Large intestine (tissue), 3 donors: ENCODE measurements around the gene CAPNS1. TPM values are rescaled to one million over a fixed set of nuclear protein-coding genes. Genes with fewer than 3 reads are reported as not detected.

Experiments
- DNase-seq, 2 donors: peaks; one replicate each; pipeline versions ENCODE4 v3.0.0 to v3.0.0-alpha.2; 2013
- H3K27ac ChIP-seq: one replicate; pipeline ENCODE4 v1.5.1; 2013; ENCODE audit warnings: low read length
- H3K27me3 ChIP-seq: 2 replicates; pipeline ENCODE4 v1.6.1; 2013; ENCODE audit warnings: low read length; ENCODE audit not compliant: control insufficient read depth, insufficient read depth
- H3K36me3 ChIP-seq: 2 replicates; pipeline ENCODE4 v1.6.1; 2013; ENCODE audit warnings: low read length; ENCODE audit not compliant: control insufficient read depth, insufficient read depth
- H3K4me1 ChIP-seq: one replicate; pipeline ENCODE4 v1.6.1; 2013; ENCODE audit warnings: low read length; ENCODE audit not compliant: control insufficient read depth, insufficient read depth
- H3K4me3 ChIP-seq: one replicate; pipeline ENCODE4 v1.5.1; 2013; ENCODE audit warnings: low read length
- H3K9me3 ChIP-seq: one replicate; pipeline ENCODE4 v1.6.1; 2013; ENCODE audit warnings: mild to moderate bottlenecking, low read depth, low read length, moderate library complexity; ENCODE audit not compliant: control insufficient read depth
- WGBS: methylation state at CpG from one replicate; pipeline ENCODE4 v1.1.5; 2013; ENCODE audit warnings: low lambda C conversion rate; ENCODE audit not compliant: insufficient coverage; 5-methylcytosine and 5-hydroxymethylcytosine counted together
- polyA plus RNA-seq: library from polyadenylated mRNA; unstranded; fragments of 120-200 nt; gene quantifications from one replicate; pipeline ENCODE4 v1.2.1, GENCODE V29; 2013

CAPNS1 gene
- polyA plus RNA-seq, 1 donor: 516 TPM

GRCh38 chr19:36113894-36114720, 25.8 kb upstream of the CAPNS1 start:
- no CpG with 5 or more reads among the region's 48 CpGs for WGBS
- H3K4me3 ChIP-seq: peak overlapping the region; percentile 91
- DNase-seq: peak; percentile 23 to 64

GRCh38 chr19:36114721-36115452, 25.0 kb upstream of the CAPNS1 start, which contains the start of gene POLR2I:
POLR2I (minus strand) TSS chr19:36114875; CDS start chr19:36114856, 19 bp downstream.
- Histone ChIP-seq H3K9me3 (no peaks in the 10 kb centered on the region), H3K36me3 (peaks cover 31% of the 10 kb centered on the region), H3K27me3 (no peaks in the 10 kb centered on the region), H3K27ac (peak within 1 kb of the TSS; percentile 95), H3K4me1 (peaks cover 20% of the 10 kb centered on the region), H3K4me3 (peak within 1 kb of the TSS; percentile 91)
- no CpG with 5 or more reads among the region's 60 CpGs for WGBS
- peak; percentile 99 to 100 for DNase-seq

More at GRCh38 chr19:36113894-36114720, 25.8 kb upstream of the CAPNS1 start:
- Histone ChIP-seq H3K9me3 (no peaks in the 10 kb centered on the region), H3K36me3 (peaks cover 28% of the 10 kb centered on the region), H3K4me1 (peaks cover 13% of the 10 kb centered on the region), H3K27ac (peak overlapping the region; percentile 95), H3K27me3 (no peaks in the 10 kb centered on the region)

GRCh38 chr19:36115453-36116343, 24.2 kb upstream of the CAPNS1 start, which contains the start of gene TBCB:
TBCB (plus strand) TSS chr19:36115468; CDS start chr19:36115561, 93 bp downstream.
- Histone ChIP-seq H3K4me3 (peak within 1 kb of the TSS; percentile 91), H3K27ac (peak within 1 kb of the TSS; percentile 95), H3K4me1 (peaks cover 28% of the 10 kb centered on the region), H3K36me3 (peaks cover 33% of the 10 kb centered on the region), H3K27me3 (no peaks in the 10 kb centered on the region), H3K9me3 (no peaks in the 10 kb centered on the region)
- no peak for DNase-seq
- WGBS: no CpG with 5 or more reads among the region's 59 CpGs

GRCh38 chr19:36116344-36116637, 23.6 kb upstream of the CAPNS1 start:
- Histone ChIP-seq H3K27ac (no peak overlapping the region), H3K36me3 (peaks cover 32% of the 10 kb centered on the region), H3K4me1 (peaks cover 28% of the 10 kb centered on the region)

GRCh38 chr19:36120092-36120983, 19.5 kb upstream of the CAPNS1 start:
- Histone ChIP-seq H3K27ac (no peak overlapping the region), H3K36me3 (peaks cover 40% of the 10 kb centered on the region), H3K4me1 (peaks cover 22% of the 10 kb centered on the region), H3K4me3 (no peak overlapping the region), H3K27me3 (no peaks in the 10 kb centered on the region), H3K9me3 (peaks cover 3% of the 10 kb centered on the region)
- peak; percentile 42 to 67 for DNase-seq
- WGBS: no CpG with 5 or more reads among the region's 26 CpGs

More at GRCh38 chr19:36116344-36116637, 23.6 kb upstream of the CAPNS1 start:
- no peaks in the 10 kb centered on the region for H3K27me3 ChIP-seq
- no CpG with 5 or more reads among the region's 1 CpG for WGBS
- H3K4me3 ChIP-seq: peak overlapping the region; percentile 91
- H3K9me3 ChIP-seq: peaks cover 3% of the 10 kb centered on the region
- DNase-seq: no peak

GRCh38 chr19:36120984-36121358, 18.9 kb upstream of the CAPNS1 start:
- H3K4me1 ChIP-seq: peaks cover 19% of the 10 kb centered on the region
- H3K27me3 ChIP-seq: no peaks in the 10 kb centered on the region
- no peak overlapping the region for H3K27ac ChIP-seq
- WGBS: no CpG with 5 or more reads among the region's 18 CpGs
- H3K9me3 ChIP-seq: peaks cover 3% of the 10 kb centered on the region
- no peak for DNase-seq
- peaks cover 46% of the 10 kb centered on the region for H3K36me3 ChIP-seq
- no peak overlapping the region for H3K4me3 ChIP-seq

GRCh38 chr19:36121486-36122124, 18.3 kb upstream of the CAPNS1 start:
- DNase-seq: no peak
- H3K36me3 ChIP-seq: peaks cover 46% of the 10 kb centered on the region
- no peak overlapping the region for H3K4me3 ChIP-seq
- no peak overlapping the region for H3K27ac ChIP-seq
- peaks cover 3% of the 10 kb centered on the region for H3K9me3 ChIP-seq
- no peaks in the 10 kb centered on the region for H3K27me3 ChIP-seq
- H3K4me1 ChIP-seq: peaks cover 15% of the 10 kb centered on the region
- 88% methylated on average over 9 of the region's 49 CpGs for WGBS

- H3K27me3 ChIP-seq: no peaks in the 10 kb centered on the region
- no peak overlapping the region for H3K27ac ChIP-seq
- peaks cover 3% of the 10 kb centered on the region for H3K9me3 ChIP-seq
- WGBS: no CpG with 5 or more reads among the region's 9 CpGs
- no peak for DNase-seq
- H3K4me1 ChIP-seq: peaks cover 2% of the 10 kb centered on the region
- no peak overlapping the region for H3K4me3 ChIP-seq
- H3K36me3 ChIP-seq: peaks cover 28% of the 10 kb centered on the region
Observed at GRCh38 chr19:36125557-36125956, 14.3 kb upstream of the CAPNS1 start.

GRCh38 chr19:36128392-36128736, 11.5 kb upstream of the CAPNS1 start:
- Histone ChIP-seq H3K27ac (peak overlapping the region; percentile 92), H3K9me3 (no peaks in the 10 kb centered on the region), H3K4me1 (no peaks in the 10 kb centered on the region), H3K27me3 (no peaks in the 10 kb centered on the region), H3K36me3 (peaks cover 16% of the 10 kb centered on the region), H3K4me3 (peak overlapping the region; percentile 54)
- 40% methylated on average over 1 of the region's 10 CpGs for WGBS
- DNase-seq: peak in 1 of 2 donors; percentile 80
